ENCODE results near the gene MPG.

GRCh38 chr16:78444-79150 lies 572 bp downstream of the MPG start:
- TF ChIP-seq CTCF (conservative IDR thresholded peaks at IDR 0.05; ENCODE audit: low read length) (no peak), EZH2phosphoT487 (IDR thresholded peaks at IDR 0.05; ENCODE audit: borderline replicate concordance, low read depth, low read length) (no peak)
